Stomach (tissue), 9 donors: ENCODE data around the gene ST8SIA6. TPM values are rescaled to one million over a fixed set of nuclear protein-coding genes. Genes with fewer than 3 reads are reported as not detected.
A peak's percentile ranks its signal among the peaks of the same experiment; 100 is the strongest.

Experiments used
- DNase-seq, 2 donors: peaks; one replicate each; pipeline versions ENCODE4 v3.0.0 to v3.0.0-alpha.2; 2013 to 2019
- H3K27ac ChIP-seq, 5 donors: fragments of 200-600 bp in 4 of 5; sonication (generic) in 4 of 5; one replicate each; pipeline ENCODE4 v1.5.1; 2013 to 2019; ENCODE audit warnings: mild to moderate bottlenecking in 1 of 5, moderate library complexity in 1 of 5
- H3K27me3 ChIP-seq, 3 donors: fragments of 200-600 bp; sonication (generic); one replicate each; pipeline ENCODE4 v1.5.1; 2017 to 2019; ENCODE audit warnings: mixed run types in 1 of 3
- H3K36me3 ChIP-seq, 4 donors: fragments of 200-600 bp; sonication (generic); 1 replicate in 3 of 4; 2 replicates in 1 of 4; pipeline ENCODE4 v1.5.1; 2016 to 2019
- H3K4me1 ChIP-seq, 4 donors: fragments of 200-600 bp; sonication (generic); one replicate each; pipeline ENCODE4 v1.5.1; 2016 to 2019
- H3K4me3 ChIP-seq, 4 donors: fragments of 200-600 bp; sonication (generic) in 3 of 4; one replicate each; pipeline ENCODE4 v1.5.1; 2016 to 2019; ENCODE audit warnings: mild to moderate bottlenecking in 1 of 4
- H3K9me3 ChIP-seq, 4 donors: fragments of 200-600 bp; sonication (generic); one replicate each; pipeline ENCODE4 v1.5.1; 2016 to 2019
- CTCF ChIP-seq, 7 experiments: fragments of 450-650 bp in 4 of 7; fragments of 200-600 bp in 3 of 7; sonication (generic) in 3 of 7; IDR thresholded peaks; one replicate each; pipeline ENCODE4 v1.5.1; 2016 to 2019; ENCODE audit warnings: antibody characterized with exemption in 7 of 7, control low read depth in 2 of 7, mild to moderate bottlenecking in 1 of 7
- EP300 ChIP-seq: sonication (generic); formaldehyde crosslinking; IDR thresholded peaks from one replicate; pipeline ENCODE4 v1.6.1; 2017; ENCODE audit warnings: antibody characterized with exemption
- POLR2A ChIP-seq, 4 donors: fragments of 450-650 bp; IDR thresholded peaks; one replicate each; pipeline ENCODE4 v1.6.1; 2016; ENCODE audit warnings: antibody characterized with exemption in 4 of 4, control low read depth in 2 of 4, mild to moderate bottlenecking in 1 of 4, moderate library complexity in 1 of 4
- POLR2AphosphoS5 ChIP-seq, 3 donors: sonication (generic); formaldehyde crosslinking; IDR thresholded peaks; one replicate each; pipeline ENCODE4 v1.6.1; 2016; ENCODE audit warnings: antibody characterized with exemption in 3 of 3
- WGBS, 5 donors: extraction: QIAGEN DNeasy Blood & Tissue Kit in 3 of 5; methylation state at CpG; one replicate each; pipeline versions ENCODE4 v1.1.5 to v1.1.7; 2013 to 2018; 5-methylcytosine and 5-hydroxymethylcytosine counted together
- intact Hi-C: fragments of 100-400 bp; cut with DNase I; formaldehyde crosslinking; loops from one replicate; pipeline ENCODE4 v1.15.1; 2023; ENCODE audit warnings: low total_unique reads
- polyA plus RNA-seq, 3 donors: library from polyadenylated mRNA; stranded (reverse); fragments of 200-250 nt; gene quantifications; one replicate each; pipeline ENCODE4 v1.2.3, GENCODE V29; 2013
- total RNA-seq, 5 donors: library from RNA; depleted of rRNA; stranded (reverse); fragments of >200 nt; gene quantifications; one replicate each; pipeline versions ENCODE4 v1.1.0 to v1.2.3, GENCODE V29; 2014 to 2016
- donor health status: healthy with polysubstance abuse.
- donor health status: Bipolar disorder and iron deficiency.
- donor health status: healthy.

Gene ST8SIA6
- total and polyA plus RNA-seq, 8 donors, result 0.08 to 3.7 (median 0.19) TPM; not detected in 5

GRCh38 chr10:17456032-17456548 is 1.7 kb upstream of the ST8SIA6 start:
- Histone ChIP-seq H3K27me3 (peaks cover 6 to 51% (median 36%) of the 10 kb centered on the region in 3 donors), H3K4me3 (no peak overlapping the region), H3K36me3 (no peaks in the 10 kb centered on the region), H3K4me1 (peaks cover 7 to 21% (median 17%) of the 10 kb centered on the region in 4 donors), H3K27ac (no peak overlapping the region), H3K9me3 (peaks cover 0 to 4% (median 0%) of the 10 kb centered on the region in 4 donors)
- DNase-seq, result no peak
- TF ChIP-seq POLR2AphosphoS5 (IDR thresholded peaks at IDR 0.05) (no peak), POLR2A (IDR thresholded peaks at IDR 0.05) (no peak), CTCF (IDR thresholded peaks at IDR 0.05) (no peak), EP300 (no peak)
- intact Hi-C loops, result no loop called here
- 88 to 96% (median 95%) methylated on average over 2 of the region's 2 CpGs for WGBS, 5 donors

- H3K4me1 ChIP-seq, result peaks cover 7 to 21% (median 17%) of the 10 kb centered on the region in 4 donors
- peak overlapping the region in 2 of 4 donors; percentile 47 to 49 for H3K4me3 ChIP-seq
- DNase-seq, result no peak
- H3K36me3 ChIP-seq, result no peaks in the 10 kb centered on the region
- H3K27me3 ChIP-seq, result peaks cover 6 to 51% (median 36%) of the 10 kb centered on the region in 3 donors
- peaks cover 0 to 8% (median 2%) of the 10 kb centered on the region in 4 donors for H3K9me3 ChIP-seq
- no peak overlapping the region for H3K27ac ChIP-seq
- TF ChIP-seq EP300 (no peak), POLR2AphosphoS5 (IDR thresholded peaks at IDR 0.05) (no peak), CTCF (IDR thresholded peaks at IDR 0.05) (no peak), POLR2A (IDR thresholded peaks at IDR 0.05) (no peak)
- intact Hi-C loops, result no loop called here
- 80 to 95% (median 93%) methylated on average over 2 of the region's 2 CpGs for WGBS, 5 donors
These were observed 673 bp upstream of the ST8SIA6 start for GRCh38 chr10:17455015-17455520.

- Histone ChIP-seq H3K4me3 (peak overlapping the region; percentile 39 to 49 (median 44)), H3K27me3 (peaks cover 6 to 51% (median 36%) of the 10 kb centered on the region in 3 donors), H3K36me3 (no peaks in the 10 kb centered on the region), H3K27ac (peak overlapping the region in 3 of 5 donors; percentile 8 to 41 (median 27)), H3K9me3 (peaks cover 3 to 22% (median 16%) of the 10 kb centered on the region in 4 donors), H3K4me1 (peaks cover 7 to 21% (median 17%) of the 10 kb centered on the region in 4 donors)
- 0 to 20% (median 1%) methylated on average over 3 to 66 of the region's 66 CpGs for WGBS, 5 donors
- intact Hi-C loops, result no loop called here
- DNase-seq, result peak; percentile 41 to 79
- TF ChIP-seq POLR2AphosphoS5 (IDR thresholded peaks at IDR 0.05), result no peak
- no peak for TF ChIP-seq POLR2A (IDR thresholded peaks at IDR 0.05)
- TF ChIP-seq CTCF (IDR thresholded peaks at IDR 0.05), result no peak
- no peak for TF ChIP-seq EP300
These were observed 863 bp downstream of the ST8SIA6 start for GRCh38 chr10:17453373-17454091.

GRCh38 chr10:17453035-17453372 is 1.4 kb downstream of the ST8SIA6 start:
- H3K27ac ChIP-seq, result peak overlapping the region in 1 of 5 donors; percentile 27
- peaks cover 6 to 51% (median 36%) of the 10 kb centered on the region in 3 donors for H3K27me3 ChIP-seq
- no peak for DNase-seq
- peak overlapping the region; percentile 39 to 49 (median 44) for H3K4me3 ChIP-seq
- H3K9me3 ChIP-seq, result peaks cover 7 to 27% (median 21%) of the 10 kb centered on the region in 4 donors
- WGBS, 5 donors, result 10 to 16% (median 15%) methylated on average over 7 of the region's 7 CpGs
- H3K4me1 ChIP-seq, result peaks cover 7 to 21% (median 17%) of the 10 kb centered on the region in 4 donors
- H3K36me3 ChIP-seq, result no peaks in the 10 kb centered on the region
- intact Hi-C loops, result no loop called here
- TF ChIP-seq CTCF (IDR thresholded peaks at IDR 0.05), result no peak
